ENCODE measurements around the gene HPSE.

- no peak for TF ChIP-seq CTCF (IDR thresholded peaks at IDR 0.05; ENCODE audit: low read length)
- TF ChIP-seq EZH2 (IDR thresholded peaks at IDR 0.05; ENCODE audit: borderline replicate concordance, low read length), result no peak
Observed at GRCh38 chr4:83340692-83341343, 6.2 kb upstream of the HPSE start.
